GM10847 (cell line): ENCODE results near the gene GPI.

ENCODE experiments used
- POLR2A ChIP-seq: IDR thresholded peaks from 2 replicates; pipeline ENCODE4 v1.6.1; 2011; ENCODE audit not compliant: insufficient read length; ENCODE audit errors: extremely low read depth

The GPI gene

GRCh38 chr19:34359140-34359953, 5.6 kb upstream of the GPI start:
- TF ChIP-seq POLR2A = peak; percentile 50

- TF ChIP-seq POLR2A = no peak
These were observed 5.1 kb upstream of the GPI start for GRCh38 chr19:34359954-34360315.

- no peak for TF ChIP-seq POLR2A
These were observed 4.6 kb upstream of the GPI start for GRCh38 chr19:34360354-34360909.

GRCh38 chr19:34362679-34363069, 2.3 kb upstream of the GPI start:
- TF ChIP-seq POLR2A = no peak

- no peak for TF ChIP-seq POLR2A
These were observed 1.9 kb upstream of the GPI start for GRCh38 chr19:34363094-34363493.

GRCh38 chr19:34363930-34364329, 1.1 kb upstream of the GPI start:
- TF ChIP-seq POLR2A = no peak

- no peak for TF ChIP-seq POLR2A
These were observed 550 bp upstream of the GPI start for GRCh38 chr19:34364462-34364829.

- no peak for TF ChIP-seq POLR2A
These were observed 736 bp downstream of the GPI start for GRCh38 chr19:34365463-34366401.

GRCh38 chr19:34366738-34367623, 2.0 kb downstream of the GPI start:
- no peak for TF ChIP-seq POLR2A

GRCh38 chr19:34367624-34367957, 2.6 kb downstream of the GPI start:
- TF ChIP-seq POLR2A = no peak

- TF ChIP-seq POLR2A = no peak
These were observed 3.3 kb downstream of the GPI start for GRCh38 chr19:34368338-34368737.

- TF ChIP-seq POLR2A = no peak
These were observed 5.1 kb downstream of the GPI start for GRCh38 chr19:34370117-34370516.

GRCh38 chr19:34370983-34371382, 6.0 kb downstream of the GPI start:
- no peak for TF ChIP-seq POLR2A

GRCh38 chr19:34373601-34374288, 8.7 kb downstream of the GPI start:
- no peak for TF ChIP-seq POLR2A
